HCT116 (cell line): Measurements from ENCODE around the gene TSPAN7.

Experiments
- ELF1 ChIP-seq: IDR thresholded peaks from 2 replicates; pipeline ENCODE4 v1.6.1; 2012; ENCODE audit warnings: low read depth, borderline replicate concordance
- EZH2 ChIP-seq: fragments of 200-600 bp; sonication (generic); IDR thresholded peaks from 2 replicates; pipeline ENCODE4 v1.6.1; 2017; ENCODE audit warnings: antibody characterized with exemption, mixed run types
- EZH2phosphoT487 ChIP-seq: fragments of 200-600 bp; IDR thresholded peaks from 2 replicates; pipeline ENCODE4 v1.6.1; 2018; ENCODE audit warnings: antibody characterized with exemption, borderline replicate concordance
- FOSL1 ChIP-seq: IDR thresholded peaks from 2 replicates; pipeline ENCODE4 v1.6.1; 2012; ENCODE audit warnings: low read depth
- JUND ChIP-seq: IDR thresholded peaks from 2 replicates; pipeline ENCODE4 v1.6.1; 2012
- POLR2A ChIP-seq: IDR thresholded peaks from 2 replicates; pipeline ENCODE4 v1.7.0; 2011; ENCODE audit warnings: borderline replicate concordance; ENCODE audit not compliant: insufficient read depth, insufficient read length; ENCODE audit errors: extremely low read depth
- POLR2AphosphoS5 ChIP-seq: IDR thresholded peaks from 2 replicates; pipeline ENCODE4 v1.6.1; 2011; ENCODE audit warnings: mild to moderate bottlenecking, low read depth, low read length, moderate library complexity
- RAD21 ChIP-seq: IDR thresholded peaks from 2 replicates; pipeline ENCODE4 v1.6.1; 2012; ENCODE audit warnings: low read depth, mild to moderate bottlenecking
- SP1 ChIP-seq: IDR thresholded peaks from 2 replicates; pipeline ENCODE4 v1.6.1; 2012; ENCODE audit warnings: low read depth
- TF ChIP-seq, protein P1 (sequence below): IDR thresholded peaks from 2 replicates; pipeline ENCODE4 v1.6.1; 2012
- TF ChIP-seq, protein P2 (sequence below), 3 experiments: fragments of 200-600 bp in 1 of 3; sonication (generic) in 1 of 3; IDR thresholded peaks in 2 of 3; conservative IDR thresholded peaks in 1 of 3; 2 replicates each; pipeline ENCODE4 v1.5.1; 2012 to 2017; ENCODE audit warnings: low read depth in 2 of 3, low read length in 2 of 3, antibody characterized with exemption in 1 of 3, borderline replicate concordance in 1 of 3, control low read depth in 1 of 3, mild to moderate bottlenecking in 1 of 3, mixed read lengths in 1 of 3, mixed run types in 1 of 3, moderate library complexity in 1 of 3; ENCODE audit not compliant: insufficient read depth in 1 of 3
- TF ChIP-seq, protein P3 (sequence below): IDR thresholded peaks from 2 replicates; pipeline ENCODE4 v1.6.1; 2012

DNA sequence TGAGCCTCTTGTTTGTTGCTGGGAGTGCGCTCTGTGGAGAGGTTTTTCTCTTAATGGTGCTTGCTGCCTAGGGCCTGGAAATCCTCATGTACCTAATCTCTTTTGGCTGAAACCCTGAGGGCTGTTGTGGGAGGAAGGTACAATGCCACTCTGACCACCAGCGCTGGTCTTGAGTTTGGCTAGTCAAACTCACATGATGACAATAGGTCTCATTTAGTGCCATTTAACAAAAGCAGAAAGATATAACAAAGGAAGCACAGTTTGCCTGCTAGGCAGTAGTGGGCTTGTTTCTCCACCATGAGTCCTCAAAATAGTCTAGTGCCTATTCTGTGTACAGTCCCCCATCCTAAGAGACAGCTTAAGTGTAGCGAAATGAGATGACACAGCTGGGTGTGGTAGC lies 111.3 kb downstream of the TSPAN7 start:
- TF ChIP-seq JUND (no peak), EZH2 (no peak), POLR2A (no peak), SP1 (no peak), EZH2phosphoT487 (no peak), RAD21 (no peak), POLR2AphosphoS5 (no peak), FOSL1 (no peak), ELF1 (no peak)
- TF ChIP-seq, protein P1, sequence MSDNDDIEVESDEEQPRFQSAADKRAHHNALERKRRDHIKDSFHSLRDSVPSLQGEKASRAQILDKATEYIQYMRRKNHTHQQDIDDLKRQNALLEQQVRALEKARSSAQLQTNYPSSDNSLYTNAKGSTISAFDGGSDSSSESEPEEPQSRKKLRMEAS: no peak
- TF ChIP-seq, protein P2, sequence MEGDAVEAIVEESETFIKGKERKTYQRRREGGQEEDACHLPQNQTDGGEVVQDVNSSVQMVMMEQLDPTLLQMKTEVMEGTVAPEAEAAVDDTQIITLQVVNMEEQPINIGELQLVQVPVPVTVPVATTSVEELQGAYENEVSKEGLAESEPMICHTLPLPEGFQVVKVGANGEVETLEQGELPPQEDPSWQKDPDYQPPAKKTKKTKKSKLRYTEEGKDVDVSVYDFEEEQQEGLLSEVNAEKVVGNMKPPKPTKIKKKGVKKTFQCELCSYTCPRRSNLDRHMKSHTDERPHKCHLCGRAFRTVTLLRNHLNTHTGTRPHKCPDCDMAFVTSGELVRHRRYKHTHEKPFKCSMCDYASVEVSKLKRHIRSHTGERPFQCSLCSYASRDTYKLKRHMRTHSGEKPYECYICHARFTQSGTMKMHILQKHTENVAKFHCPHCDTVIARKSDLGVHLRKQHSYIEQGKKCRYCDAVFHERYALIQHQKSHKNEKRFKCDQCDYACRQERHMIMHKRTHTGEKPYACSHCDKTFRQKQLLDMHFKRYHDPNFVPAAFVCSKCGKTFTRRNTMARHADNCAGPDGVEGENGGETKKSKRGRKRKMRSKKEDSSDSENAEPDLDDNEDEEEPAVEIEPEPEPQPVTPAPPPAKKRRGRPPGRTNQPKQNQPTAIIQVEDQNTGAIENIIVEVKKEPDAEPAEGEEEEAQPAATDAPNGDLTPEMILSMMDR (IDR thresholded peaks at IDR 0.05 in 2 of 3, conservative IDR thresholded peaks at IDR 0.05 in 1 of 3; ENCODE audit: borderline replicate concordance in 1 of 3, insufficient read depth in 1 of 3, low read depth in 2 of 3, low read length in 2 of 3): no peak
- TF ChIP-seq, protein P3, sequence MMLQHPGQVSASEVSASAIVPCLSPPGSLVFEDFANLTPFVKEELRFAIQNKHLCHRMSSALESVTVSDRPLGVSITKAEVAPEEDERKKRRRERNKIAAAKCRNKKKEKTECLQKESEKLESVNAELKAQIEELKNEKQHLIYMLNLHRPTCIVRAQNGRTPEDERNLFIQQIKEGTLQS: no peak
